GM21737 (cell line): Measurements from ENCODE around the gene CCDC188.
A peak's percentile ranks its signal among the peaks of the same experiment; 100 is the strongest.

ENCODE experiments used
- ATAC-seq: cut with Tn5 transposase; IDR thresholded peaks from one replicate; pipeline ENCODE4 v1.9.1; 2021; ENCODE audit warnings: mild to moderate bottlenecking, moderate library complexity; ENCODE audit not compliant: unreplicated experiment

The CCDC188 gene

GRCh38 chr22:20123366-20124082 lies 27.3 kb downstream of the CCDC188 start:
- no peak for ATAC-seq

GRCh38 chr22:20121856-20122415 lies 28.9 kb downstream of the CCDC188 start:
- no peak for ATAC-seq

- no peak for ATAC-seq
Measured at GRCh38 chr22:20118300-20119020, 32.4 kb downstream of the CCDC188 start.

GRCh38 chr22:20117633-20118299 lies 33.1 kb downstream of the CCDC188 start:
- ATAC-seq = peak; percentile 19

GRCh38 chr22:20116951-20117632 lies 33.8 kb downstream of the CCDC188 start, which contains the start of gene TRMT2A:
Gene TRMT2A, minus strand, starts transcription at chr22:20117226. Its CDS starts 320 bp downstream, at chr22:20116906.
- peak; percentile 74 for ATAC-seq

- ATAC-seq = no peak
Measured at GRCh38 chr22:20116376-20116950, 34.4 kb downstream of the CCDC188 start.

GRCh38 chr22:20115691-20116375 lies 35.0 kb downstream of the CCDC188 start, which contains the start of gene RANBP1:
Gene RANBP1, plus strand, starts transcription at chr22:20116104. Its CDS starts 81 bp downstream, at chr22:20116185.
- ATAC-seq = no peak

GRCh38 chr22:20114506-20115475 lies 36.1 kb downstream of the CCDC188 start:
- ATAC-seq = no peak

GRCh38 chr22:20113551-20114310 lies 37.1 kb downstream of the CCDC188 start:
- no peak for ATAC-seq

GRCh38 chr22:20112623-20113511 lies 38.0 kb downstream of the CCDC188 start:
- no peak for ATAC-seq

- no peak for ATAC-seq
Measured at GRCh38 chr22:20111689-20112622, 38.9 kb downstream of the CCDC188 start.

GRCh38 chr22:20111045-20111688 lies 39.7 kb downstream of the CCDC188 start:
- no peak for ATAC-seq

GRCh38 chr22:20110359-20110985 lies 40.4 kb downstream of the CCDC188 start:
- ATAC-seq = no peak

- ATAC-seq = no peak
Measured at GRCh38 chr22:20109411-20110358, 41.2 kb downstream of the CCDC188 start.
